Tongue (tissue), 2 donors: ENCODE results near the gene KRT12. TPM values are rescaled to one million over a fixed set of nuclear protein-coding genes. Genes with fewer than 3 reads are reported as not detected.
A peak's percentile ranks its signal among the peaks of the same experiment; 100 is the strongest.

Experiments
- DNase-seq: peaks from one replicate; pipeline ENCODE4 v3.0.0-alpha.2; 2015
- total RNA-seq: library from RNA; depleted of rRNA; stranded (reverse); fragments of >200 nt; gene quantifications from one replicate; pipeline ENCODE4 v1.2.3, GENCODE V29; 2014

KRT12 gene
- total RNA-seq, result not detected

DNA sequence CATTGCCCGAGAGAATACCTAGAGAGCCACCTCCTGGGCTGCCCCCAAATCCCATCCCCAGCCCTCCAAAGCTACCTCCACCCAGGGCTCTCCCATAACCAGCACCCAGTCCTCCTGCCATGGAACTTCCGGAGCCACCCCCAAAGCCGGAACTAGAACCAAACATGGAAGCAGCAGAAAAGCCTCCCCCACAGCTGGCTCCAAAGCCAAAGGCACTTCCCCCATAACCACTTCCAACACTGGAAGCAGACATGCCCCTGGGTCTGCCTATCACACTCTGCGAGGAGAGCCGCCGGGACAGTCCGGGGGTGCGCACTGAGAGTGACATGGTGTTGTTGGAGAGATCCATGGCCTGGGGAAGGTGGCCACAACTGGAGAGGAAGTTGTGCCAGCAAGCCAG lies at the start of gene KRT12:
KRT12 (minus strand) TSS at position 386 of the 400 bp plus-strand sequence; CDS start at position 349, 37 bp downstream.
- no peak for DNase-seq

DNA sequence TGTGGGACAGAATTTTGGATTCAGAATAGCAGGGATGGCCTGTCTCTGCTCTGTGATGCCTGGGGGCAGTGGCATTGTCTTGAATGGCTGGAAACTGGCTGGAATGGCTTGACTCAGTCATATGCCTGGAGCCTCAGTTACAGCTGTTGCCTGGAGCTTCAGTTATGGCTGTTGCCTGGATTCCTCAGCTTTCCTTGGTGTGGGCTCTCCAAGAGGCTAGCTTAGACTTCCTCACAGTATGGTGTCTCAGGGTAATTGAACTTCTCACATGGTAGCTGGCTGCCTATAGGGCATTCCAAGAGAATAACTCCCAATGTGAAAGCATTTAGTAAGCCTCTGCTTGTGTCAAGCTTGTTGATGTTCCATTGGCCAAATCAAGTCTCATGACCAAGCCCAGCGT lies 49.3 kb upstream of the KRT12 start:
- DNase-seq, result no peak

DNA sequence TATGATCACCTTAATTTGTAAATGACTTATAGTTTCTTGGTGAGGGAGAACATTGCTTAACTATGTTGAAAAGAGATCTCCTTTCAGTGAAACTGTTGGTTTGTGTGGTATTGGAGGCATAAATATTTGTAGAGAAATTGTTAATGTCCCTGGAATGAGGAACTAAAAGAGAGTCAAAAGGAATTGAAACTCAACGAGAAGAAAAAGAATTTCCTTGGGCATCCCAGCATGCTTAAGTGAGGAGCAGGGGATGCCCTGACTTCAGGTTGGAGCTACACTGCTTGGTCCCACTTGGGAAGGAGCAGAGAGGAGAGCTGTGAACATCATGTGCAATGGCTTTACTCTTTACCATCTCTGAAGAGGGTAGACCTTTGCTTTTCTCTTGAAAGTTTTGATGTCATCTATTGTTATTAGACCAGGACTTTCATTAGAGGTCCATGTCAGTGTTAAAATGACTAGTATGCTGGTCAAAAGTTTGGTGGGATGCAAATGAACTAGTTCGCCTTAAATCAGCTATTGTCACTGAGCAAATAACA lies 48.8 kb upstream of the KRT12 start:
- DNase-seq, result no peak

DNA sequence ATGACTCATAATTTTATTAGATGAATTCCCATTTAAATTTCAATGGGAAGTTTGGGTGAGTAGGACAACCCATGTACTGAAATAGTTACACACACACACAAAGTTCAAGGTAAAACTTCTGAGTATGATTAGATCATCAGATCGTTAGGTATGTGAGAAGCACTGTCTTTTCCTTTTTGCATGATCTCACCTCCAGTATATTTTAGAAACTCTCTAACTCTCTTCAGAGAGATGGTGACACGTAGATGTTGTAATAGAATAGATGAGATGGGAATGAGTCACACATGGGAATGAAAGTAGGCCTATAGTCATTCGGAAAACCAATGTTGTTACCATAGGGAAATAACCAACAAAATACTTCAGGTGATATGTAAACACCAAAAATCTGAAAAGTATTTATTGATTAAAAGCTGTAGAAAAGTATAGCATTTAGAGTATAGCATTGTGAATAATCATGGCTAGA lies 48.2 kb upstream of the KRT12 start:
- no peak for DNase-seq

DNA sequence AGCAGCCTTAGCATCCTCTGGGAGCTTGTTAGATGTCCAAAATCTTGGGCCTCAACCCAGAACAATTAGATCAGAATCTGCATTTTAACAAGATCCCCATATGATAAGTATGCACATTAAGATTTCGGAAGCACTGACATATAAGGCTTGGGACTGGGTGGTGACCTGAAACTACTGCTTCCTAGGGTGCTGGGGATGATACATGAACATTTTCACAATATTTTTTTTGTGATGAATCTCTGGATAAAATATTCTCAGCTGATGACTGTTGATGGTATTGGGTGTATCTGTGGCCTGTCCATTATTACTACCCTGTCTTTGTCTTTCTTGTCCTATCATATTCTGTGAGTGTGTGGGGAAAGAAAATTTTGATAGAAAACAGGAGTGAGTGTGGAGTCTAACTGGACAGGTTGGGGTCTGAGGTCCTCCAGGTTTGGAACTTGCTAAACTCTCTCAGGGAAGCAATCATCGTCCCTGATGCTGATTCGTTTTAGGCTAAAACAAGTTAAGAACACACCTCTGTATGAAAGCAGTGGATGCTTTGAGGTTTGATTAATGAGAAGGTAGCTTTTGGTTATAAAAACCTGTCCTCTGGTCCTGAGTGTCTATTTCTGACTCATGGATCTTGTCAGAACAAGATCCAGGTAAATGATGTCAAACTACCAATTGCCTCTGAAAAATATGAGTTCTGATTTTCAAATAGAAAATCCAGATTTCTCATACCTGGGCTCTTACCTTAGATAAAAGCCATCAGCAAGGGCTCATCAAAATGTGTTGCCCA lies 47.2 kb upstream of the KRT12 start:
- DNase-seq, result no peak

DNA sequence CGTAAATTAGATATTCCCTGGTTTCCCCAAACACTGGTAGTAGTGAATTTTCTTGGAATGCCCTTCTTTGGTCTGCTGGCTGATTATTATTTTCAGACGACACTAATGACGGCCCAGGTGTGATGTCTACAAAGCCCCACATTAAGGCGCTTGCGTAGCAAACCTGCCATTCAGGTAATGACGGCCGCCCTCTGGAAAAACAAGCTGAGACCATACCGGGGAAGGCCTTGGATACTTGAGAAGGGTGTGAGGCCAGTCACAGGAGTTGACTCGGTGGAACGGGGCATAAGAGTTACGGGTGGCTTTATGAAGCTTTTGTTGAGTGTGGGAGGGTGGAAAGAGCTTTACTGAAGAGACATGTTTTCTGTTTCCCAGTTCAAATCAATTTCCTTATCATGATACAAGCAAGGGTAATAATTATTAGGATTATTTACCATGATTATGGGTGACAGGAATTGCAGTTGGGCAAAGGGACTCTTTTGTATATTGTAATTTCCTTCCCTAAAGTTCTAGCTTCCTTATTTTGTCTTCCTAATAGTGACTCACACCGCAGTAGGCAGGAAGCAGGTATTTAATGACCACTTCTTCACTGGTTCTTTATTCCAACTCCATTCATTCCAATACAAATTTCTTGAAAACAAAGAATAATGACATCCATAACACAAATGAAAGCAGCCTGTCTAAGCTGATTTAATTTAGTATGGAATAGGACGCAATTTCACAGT lies 45.6 kb upstream of the KRT12 start:
- DNase-seq, result no peak

DNA sequence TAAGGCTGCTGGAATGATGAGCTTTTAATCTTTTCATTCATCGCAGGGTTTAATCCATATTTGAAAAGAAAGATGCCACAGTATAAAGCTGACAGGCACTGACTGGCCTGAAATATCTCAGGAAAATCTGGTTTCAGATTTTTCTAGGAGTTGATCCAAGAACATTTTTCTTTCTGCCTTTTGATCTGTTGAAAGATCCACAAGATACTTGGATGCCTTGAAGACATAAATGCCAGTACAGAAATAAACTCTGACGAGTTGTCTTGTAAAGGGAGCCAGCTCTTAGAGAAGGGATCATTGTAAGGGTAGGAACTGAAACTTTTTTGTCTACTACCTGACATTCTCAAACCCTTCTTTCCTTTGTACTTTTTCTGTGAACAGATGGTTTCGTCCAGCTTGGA lies 43.4 kb upstream of the KRT12 start:
- peak; percentile 77 for DNase-seq

DNA sequence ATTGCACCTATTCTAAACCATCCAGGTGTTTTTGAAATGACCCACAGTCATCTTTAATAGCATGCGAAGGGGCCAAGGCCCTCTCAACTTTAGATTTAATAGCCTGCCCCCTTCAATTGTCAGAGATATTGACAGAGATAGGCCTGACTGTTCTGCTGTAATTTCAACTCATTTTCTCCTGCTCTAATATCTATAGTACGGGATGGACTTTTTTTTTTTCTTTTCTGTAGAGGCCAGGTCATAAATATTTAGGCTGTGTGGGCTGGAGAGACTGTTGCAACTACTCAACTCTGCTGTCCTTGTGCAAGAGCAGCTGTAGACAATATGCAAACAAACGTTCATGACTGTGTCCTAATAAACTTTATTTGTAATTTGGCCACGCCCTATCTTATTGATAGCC lies 42.7 kb upstream of the KRT12 start:
- DNase-seq, result peak; percentile 15

DNA sequence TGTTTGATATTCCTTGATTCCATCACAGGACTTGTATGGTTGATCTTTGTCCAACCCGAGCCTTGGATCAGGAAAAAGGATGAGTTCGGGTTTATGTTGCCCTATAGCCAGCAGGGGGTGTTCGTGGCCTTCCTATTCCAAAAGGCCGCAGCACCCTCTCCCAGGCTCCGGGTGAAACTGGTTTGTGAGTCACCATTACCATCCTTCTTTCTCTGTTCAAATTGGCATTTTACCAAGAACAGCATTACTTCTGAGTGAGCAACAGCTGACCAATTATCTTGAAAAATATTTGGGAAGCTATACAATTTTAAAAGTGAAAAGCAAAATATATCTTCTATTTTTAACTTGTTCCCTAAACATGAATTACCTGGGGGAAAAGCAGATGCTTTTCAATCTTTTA lies 42.3 kb upstream of the KRT12 start:
- DNase-seq, result peak; percentile 94

DNA sequence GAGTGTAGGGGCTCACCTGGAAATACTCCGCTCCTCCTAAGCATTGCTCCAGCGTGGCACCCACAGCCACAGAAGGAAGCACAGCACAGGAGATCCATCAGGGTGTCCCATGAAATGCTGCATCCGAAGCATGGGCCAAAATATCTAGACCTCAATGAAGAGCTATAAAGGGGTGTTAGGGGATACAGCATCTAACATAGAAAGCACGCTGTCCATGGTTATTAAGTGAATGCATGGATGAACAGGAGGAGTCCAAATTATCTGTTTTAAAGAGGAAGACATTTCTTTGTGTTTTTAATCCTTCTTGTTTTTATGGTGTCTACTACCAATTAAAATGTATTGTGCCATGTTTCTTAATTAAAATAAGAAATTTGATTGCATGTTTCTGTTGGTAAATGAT lies 39.6 kb upstream of the KRT12 start:
- DNase-seq, result no peak

DNA sequence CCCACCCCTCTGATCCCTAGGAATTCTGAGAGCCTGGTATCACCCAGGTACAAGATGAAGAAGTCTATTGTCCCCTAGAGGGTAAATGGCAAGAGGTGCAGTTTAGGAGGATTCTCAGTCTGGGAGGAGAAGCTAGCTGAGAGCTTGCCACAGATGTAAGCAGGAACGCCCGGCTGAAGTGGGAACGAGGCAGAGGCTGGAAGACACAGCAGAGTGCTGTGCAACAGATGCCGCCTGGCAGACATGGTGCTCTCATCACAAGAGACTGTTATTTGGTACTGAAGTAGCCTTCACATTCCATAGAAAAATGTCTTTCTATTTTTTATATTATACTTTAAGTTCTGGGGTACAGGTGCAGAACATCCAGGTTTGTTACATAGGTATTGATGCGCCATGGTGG lies 38.3 kb upstream of the KRT12 start:
- no peak for DNase-seq

DNA sequence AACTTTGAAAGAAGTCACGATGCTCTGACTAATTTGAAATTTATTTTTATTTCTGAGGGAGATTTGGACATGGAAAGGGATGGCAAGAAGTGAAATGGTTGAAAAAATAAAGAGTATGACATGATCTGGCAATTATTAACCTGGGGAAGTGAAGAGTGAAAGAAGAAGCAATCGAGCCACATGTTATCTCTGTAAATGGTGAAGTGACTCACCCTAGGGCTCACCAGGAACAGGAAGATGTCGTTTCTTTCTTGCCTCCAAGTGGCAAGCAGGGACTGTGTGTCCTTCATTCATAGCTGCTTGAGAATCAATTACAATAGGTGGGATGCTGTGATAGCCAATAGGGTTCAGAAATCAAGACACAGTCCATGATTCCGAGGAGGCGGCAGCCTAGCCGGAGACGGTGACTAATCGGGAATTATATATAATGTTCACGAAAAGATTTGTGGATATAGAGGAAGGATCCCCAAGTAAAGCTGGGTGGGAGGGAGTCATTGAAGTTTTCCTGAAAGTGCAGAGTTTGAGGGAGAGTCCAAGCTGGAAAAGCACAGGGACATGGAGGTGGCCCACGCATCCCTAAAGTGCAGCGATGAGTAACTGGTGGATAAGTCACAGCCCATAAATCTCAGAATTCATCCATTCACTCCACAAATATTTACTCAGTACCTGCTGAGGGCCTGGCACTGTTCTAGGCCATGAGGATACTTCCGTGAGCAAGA lies 36.3 kb upstream of the KRT12 start:
- no peak for DNase-seq

DNA sequence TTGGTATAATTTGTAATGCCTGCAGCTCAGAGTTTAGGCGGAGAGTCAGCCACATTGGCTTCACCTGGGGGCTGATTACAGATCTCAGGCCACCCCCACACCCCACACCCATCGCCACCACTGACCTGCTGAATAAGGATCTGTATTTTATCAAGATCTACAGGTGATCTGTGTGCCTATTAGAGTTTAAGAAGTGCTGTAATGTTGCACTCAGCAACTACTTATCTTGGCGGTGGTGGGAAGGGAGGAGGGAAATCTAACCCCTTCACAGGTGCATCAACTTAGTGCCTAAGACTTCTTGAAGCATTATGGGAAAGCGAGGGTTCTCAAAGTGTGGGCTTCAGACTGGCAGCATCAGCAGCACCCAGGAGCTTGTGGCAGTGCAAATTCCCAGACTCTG lies 35.5 kb upstream of the KRT12 start:
- DNase-seq, result no peak

DNA sequence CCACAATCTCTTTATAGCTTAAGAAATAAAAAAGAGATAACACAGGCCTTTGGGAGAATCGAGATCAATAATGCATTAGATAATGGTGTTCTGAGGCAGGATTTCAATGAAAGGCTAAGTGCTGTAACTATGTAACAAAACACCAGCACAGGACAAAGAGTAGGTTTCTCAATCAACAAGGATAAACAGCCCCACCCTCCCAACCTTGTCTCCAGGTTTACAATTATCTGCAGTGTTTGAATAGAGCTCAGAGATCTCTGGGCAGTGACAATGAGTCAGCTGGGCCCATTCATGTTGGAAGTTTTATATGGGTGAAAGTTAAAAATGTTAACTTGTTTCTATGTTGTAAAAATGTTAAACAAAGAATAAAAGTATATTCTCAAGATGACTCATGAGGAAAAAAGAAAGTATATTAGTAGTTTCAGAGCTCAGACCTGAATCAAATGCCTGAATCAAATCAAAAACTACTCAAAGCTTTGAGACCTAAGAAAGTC lies 35.0 kb upstream of the KRT12 start:
- DNase-seq, result peak; percentile 50

DNA sequence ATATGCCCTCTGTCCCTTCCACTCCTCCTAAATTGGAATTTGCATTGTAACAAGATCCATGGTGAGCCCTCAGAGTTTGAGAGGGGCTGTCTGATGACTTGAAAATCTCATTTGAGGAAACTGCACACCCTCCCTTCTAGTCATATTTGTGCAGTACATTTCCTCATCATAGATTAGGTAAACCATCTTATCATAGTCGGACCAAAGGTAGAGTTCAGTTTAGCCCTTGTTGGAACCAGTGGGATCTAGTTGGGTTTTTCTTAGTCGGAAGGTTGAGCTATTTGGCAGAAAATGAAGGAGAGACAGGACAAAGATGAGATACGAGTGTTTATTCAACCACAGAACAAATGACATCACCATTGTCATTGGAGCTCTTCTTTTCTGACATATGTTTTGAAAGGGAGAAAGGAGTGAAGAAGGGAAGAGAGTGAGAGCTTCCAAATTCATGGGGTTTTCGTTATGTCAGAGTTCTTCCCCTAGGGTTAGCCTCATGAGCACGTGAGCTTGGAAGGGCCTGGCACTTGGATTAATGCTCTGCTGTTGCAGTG lies 33.9 kb upstream of the KRT12 start:
- no peak for DNase-seq

DNA sequence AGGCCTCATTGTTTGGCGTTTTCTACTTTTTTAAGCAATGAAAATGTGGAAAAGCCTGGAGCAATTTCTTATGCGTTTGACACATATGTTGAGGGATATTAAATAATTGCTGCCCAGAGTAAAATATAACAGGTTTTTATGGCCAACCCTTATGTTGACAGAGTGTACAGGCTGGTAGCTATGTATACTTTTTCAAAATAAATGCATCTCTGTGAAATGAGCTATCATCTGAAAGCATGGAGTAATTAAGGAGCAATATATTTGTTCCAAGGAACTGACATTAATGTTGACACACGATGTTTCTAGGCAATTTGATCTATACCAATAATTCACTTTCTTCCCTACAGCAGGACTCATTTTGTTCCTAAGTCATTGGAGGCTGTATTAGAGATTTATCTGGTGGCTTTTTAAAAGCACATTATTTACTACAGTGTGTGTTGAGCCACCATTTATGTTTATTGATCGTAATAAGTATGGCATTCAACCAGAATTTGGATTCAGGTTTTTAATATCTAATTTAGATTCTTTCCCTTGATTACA lies 30.0 kb upstream of the KRT12 start:
- DNase-seq, result no peak

DNA sequence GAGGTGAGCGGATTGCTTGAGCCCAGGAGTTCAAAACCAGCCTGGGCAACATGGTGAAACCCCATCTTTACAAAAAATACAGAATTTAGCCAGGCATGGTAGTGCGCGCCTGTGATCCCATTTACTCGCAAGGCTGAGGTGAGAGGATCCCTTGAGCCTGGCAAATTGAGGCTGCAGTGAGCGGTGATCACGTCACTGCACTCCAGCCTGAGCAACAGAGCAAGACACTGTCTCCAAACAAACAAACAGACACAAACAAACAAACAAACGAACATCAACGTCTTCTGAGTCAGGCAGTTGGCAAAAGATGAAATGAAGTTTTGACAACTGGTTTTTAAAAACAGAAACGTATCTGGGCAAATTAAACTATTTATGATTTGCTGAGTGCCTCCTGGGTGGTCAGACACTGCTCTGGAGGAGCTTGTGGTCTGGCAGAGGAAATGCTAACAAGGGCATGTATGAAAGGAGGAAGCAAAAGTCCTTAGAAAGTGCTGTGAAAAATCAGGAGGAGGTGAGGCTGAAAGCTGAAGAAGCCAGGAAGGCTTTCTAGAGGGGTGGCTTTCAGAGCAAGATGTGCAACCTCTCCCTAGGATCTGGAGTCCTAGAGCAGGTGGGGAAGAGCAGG lies 28.2 kb upstream of the KRT12 start:
- peak; percentile 12 for DNase-seq

DNA sequence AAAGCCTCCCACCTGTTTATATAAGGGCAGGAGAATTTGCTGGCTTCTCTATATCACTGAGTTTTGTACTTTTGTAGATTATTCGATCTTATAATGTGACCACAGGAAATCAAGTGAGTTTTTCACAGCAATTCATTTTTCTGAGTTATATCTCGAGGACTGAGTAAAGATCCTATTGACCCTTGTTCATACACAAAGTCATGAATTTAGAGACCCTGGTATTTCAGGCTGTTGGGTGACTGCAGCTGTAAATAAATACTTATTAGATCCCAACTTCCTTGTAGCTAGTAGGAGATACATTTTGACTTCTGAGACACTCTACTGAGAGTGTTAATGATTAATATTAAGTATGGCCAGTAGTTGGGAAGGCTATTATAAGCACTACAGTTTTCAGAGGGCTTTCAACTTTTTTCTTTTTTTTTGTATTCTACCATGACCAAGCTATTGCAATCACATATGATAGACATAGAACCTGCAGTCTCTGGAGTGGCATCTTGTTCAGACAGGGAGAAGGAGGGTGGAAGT lies 21.2 kb upstream of the KRT12 start:
- no peak for DNase-seq

DNA sequence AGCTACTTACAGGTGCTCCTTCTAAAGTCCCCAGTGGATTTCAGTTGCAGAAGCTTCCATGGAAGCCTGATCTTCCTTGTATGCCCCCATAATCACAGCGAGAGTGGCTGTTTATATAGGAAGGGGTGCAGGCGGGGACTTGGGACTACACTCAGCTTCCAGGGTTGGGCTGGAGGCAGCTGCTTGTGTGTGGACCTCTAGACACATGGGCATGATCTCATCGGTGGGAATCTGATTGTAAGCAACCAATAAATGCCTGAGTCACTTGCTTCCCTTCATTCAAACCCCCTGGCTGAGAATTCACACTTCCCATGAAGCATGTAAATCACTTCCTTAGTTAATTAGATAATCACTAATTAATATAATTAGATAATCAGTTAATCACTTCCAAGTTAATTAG lies 19.1 kb upstream of the KRT12 start:
- peak; percentile 35 for DNase-seq

DNA sequence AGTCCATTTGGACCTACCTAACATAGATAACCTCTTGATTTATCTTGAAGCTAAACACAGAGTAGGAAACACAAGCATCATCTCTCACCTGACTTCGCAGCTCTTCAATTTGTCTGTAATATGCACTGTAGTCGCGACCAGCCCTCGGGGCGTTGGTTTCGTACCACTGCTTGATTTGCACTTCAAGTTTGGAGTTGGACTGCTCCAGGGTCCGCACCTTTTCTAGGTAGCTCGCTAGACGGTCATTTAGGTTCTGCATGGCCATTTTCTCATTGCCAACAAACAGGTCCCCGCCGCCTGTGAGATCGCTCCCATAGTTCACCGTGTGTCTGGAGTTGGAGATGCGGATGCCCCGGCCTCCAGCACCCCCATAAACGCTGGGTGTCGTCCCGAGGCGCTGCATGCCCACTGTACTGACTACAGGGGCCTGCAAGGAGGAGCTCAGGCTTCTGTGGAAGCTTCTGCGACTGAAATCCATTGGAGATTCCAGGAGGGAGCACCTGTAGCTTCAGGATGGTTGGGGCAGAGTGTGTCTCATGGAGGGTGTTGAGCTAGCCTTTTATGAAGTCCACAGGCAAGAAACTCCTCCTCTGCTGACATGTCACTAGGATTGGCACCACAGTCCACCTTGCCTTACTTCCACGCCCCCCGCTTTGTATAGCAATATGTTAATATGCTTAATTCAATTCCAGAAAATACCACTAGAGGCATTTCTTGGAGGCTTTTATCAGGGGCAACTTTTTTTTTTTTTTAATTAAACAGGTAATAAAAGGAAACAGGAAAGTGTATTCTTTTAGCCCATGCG lies 17.9 kb upstream of the KRT12 start, which contains the start of gene KRT20:
KRT20 (minus strand) TSS at position 535 of the 805 bp plus-strand sequence; CDS start at position 478, 57 bp downstream.
- no peak for DNase-seq
